ENCODE measurements around the gene DPYSL5.

Gene DPYSL5

DNA sequence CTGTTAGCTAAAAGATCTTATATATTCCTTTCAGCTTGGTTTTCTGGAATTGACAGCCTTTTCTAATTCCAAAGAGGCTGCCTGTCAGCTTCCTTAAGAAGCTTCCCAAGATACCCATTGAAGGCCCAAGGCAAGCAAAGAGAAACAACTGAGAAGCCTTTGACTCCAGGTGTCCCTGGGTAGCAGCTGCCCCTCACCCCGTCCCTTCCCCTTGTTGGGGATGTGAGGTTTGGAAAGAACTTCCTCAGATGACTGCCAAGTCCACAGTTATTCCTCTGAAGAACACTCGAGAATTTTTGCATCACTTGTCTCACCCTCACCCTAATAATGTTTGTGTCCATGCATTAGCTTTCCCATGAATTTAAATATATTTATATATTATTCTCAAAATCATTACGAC, 135.8 kb downstream of the DPYSL5 start:
- no peak for DNase-seq (ENCODE audit: low read depth in 1 of 2, low spot score in 1 of 2)

GRCh38 chr2:26985807-26986206, 137.9 kb downstream of the DPYSL5 start:
- DNase-seq (ENCODE audit: low read depth in 1 of 2, low spot score in 1 of 2): no peak

DNA sequence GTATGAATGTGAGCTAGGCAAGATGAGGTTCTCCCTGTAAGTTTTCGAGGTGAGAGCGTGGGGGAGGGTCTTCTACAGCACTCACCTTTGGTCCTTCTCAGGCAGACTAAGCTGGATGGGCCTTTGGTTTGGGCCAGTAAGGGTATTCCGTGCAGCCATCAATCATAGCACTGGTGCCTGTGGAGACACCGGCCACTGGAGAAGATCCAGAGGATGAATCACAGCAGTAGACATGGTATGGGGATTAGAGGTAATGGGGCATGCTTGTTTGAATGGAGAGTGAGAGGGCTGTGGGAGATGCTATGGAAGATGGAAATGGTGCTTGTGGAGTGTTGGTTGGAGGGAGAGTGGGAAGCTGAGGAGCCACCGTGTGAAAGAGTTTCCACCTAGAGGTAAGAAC, 138.6 kb downstream of the DPYSL5 start:
- no peak for DNase-seq (ENCODE audit: low read depth in 1 of 2, low spot score in 1 of 2)

- no peak for DNase-seq (ENCODE audit: low read depth in 1 of 2, low spot score in 1 of 2)
Observed at GRCh38 chr2:26988058-26988860, 140.3 kb downstream of the DPYSL5 start.

DNA sequence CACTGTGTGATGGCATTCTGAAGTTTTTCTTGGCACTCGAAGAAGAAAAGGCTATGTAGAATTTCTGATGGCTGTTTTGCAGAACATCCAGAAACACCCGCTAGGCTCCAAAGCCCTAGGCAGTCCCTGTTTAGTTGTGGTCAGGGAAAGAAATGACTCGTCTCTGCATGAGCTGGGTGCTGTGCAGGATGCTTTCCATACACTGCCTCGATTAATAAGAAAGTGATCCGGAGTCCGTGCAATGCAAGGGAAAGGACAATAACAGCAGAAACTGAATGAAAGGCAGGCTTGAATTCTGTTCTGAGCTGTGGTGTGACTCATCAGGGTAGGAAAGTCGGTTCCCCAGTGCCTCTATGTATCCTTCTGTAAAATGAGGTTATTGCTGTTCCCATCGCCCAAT, 141.2 kb downstream of the DPYSL5 start:
- DNase-seq (ENCODE audit: low read depth in 1 of 2, low spot score in 1 of 2): no peak

DNA sequence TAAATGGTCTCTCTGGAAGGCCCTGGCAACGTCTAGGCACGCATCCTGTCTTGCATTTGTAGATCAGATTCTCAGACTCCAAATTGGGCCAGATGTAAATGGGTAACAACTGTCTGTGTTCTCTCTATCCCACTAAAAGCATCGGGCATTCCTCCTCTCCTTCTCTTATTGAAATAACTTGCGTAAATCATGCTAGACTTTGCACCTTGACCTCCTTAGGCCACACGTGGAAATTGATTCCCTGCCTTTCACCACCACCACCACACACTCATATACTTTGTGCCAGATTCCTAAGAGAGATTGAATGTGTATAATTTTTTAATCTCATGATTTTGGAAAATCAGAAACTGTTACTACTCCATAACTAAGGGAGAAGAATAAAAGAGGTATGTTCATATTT, 143.8 kb downstream of the DPYSL5 start:
- no peak for DNase-seq (ENCODE audit: low read depth in 1 of 2, low spot score in 1 of 2)

GRCh38 chr2:26993768-26994167, 145.8 kb downstream of the DPYSL5 start:
- no peak for DNase-seq (ENCODE audit: low read depth in 1 of 2, low spot score in 1 of 2)

DNA sequence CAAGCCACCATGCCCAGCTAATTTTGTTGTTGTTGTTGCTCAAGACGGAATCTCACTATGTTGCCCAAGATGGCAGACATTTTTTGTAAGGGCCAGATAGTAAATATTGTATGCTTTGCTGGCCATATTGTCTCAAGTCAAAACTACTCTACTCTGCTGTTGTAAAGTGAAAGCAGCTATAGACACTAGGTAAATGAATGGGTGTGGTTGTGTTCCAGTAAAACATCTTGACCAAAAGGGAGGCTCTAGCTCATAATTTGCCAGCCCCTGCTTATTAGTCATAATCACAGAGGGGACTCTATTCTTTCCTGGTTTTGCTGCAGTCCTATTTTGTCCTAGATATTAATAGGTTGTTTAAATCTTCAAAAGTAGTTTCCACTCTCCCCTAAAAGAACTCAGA, 147.1 kb downstream of the DPYSL5 start:
- no peak for DNase-seq (ENCODE audit: low read depth in 1 of 2, low spot score in 1 of 2)

- no peak for DNase-seq (ENCODE audit: low read depth in 1 of 2, low spot score in 1 of 2)
Observed at GRCh38 chr2:26997394-26997793, 149.5 kb downstream of the DPYSL5 start.

- DNase-seq (ENCODE audit: low read depth in 1 of 2, low spot score in 1 of 2): no peak
Observed at GRCh38 chr2:26998323-26998722, 150.4 kb downstream of the DPYSL5 start.
